ENCODE data around the gene CATSPER1.
A peak's percentile ranks its signal among the peaks of the same experiment; 100 is the strongest.
"Not testable (repeated sequence)": the region's sequence is repeated elsewhere in the genome, so short reads cannot be mapped to it uniquely, and the experiment has no call there.

Gene CATSPER1

GRCh38 chr11:66020618-66021357 is 5.5 kb downstream of the CATSPER1 start:
- peak; percentile 17 for DNase-seq (ENCODE audit: low spot score)

- DNase-seq (ENCODE audit: low spot score): no peak
These were observed 6.1 kb downstream of the CATSPER1 start for GRCh38 chr11:66020212-66020611.

GRCh38 chr11:66017321-66017720 is 9.0 kb downstream of the CATSPER1 start:
- no peak for DNase-seq (ENCODE audit: low spot score)

GRCh38 chr11:66016793-66017177 is 9.5 kb downstream of the CATSPER1 start:
- DNase-seq (ENCODE audit: low spot score): no peak

GRCh38 chr11:66015936-66016792 is 10.1 kb downstream of the CATSPER1 start:
- DNase-seq (ENCODE audit: low spot score): no peak

GRCh38 chr11:66015454-66015881 is 10.8 kb downstream of the CATSPER1 start:
- DNase-seq (ENCODE audit: low spot score): no peak

- DNase-seq (ENCODE audit: low spot score): no peak
These were observed 11.3 kb downstream of the CATSPER1 start for GRCh38 chr11:66014804-66015453.

GRCh38 chr11:66013762-66014100 is 12.5 kb downstream of the CATSPER1 start:
- no peak for DNase-seq (ENCODE audit: low spot score)

- no peak for DNase-seq (ENCODE audit: low spot score)
These were observed 13.1 kb downstream of the CATSPER1 start for GRCh38 chr11:66012946-66013761.

- DNase-seq (ENCODE audit: low spot score): no peak
These were observed 13.8 kb downstream of the CATSPER1 start for GRCh38 chr11:66012371-66012945.

GRCh38 chr11:66011785-66012303 is 14.4 kb downstream of the CATSPER1 start, which contains the start of gene CST6:
Gene CST6 (plus strand): TSS chr11:66012008. CDS start chr11:66012045, 37 bp downstream.
- no peak for DNase-seq (ENCODE audit: low spot score)

- no peak for DNase-seq (ENCODE audit: low spot score)
These were observed 15.0 kb downstream of the CATSPER1 start for GRCh38 chr11:66011239-66011784.

GRCh38 chr11:66010036-66010435 is 16.2 kb downstream of the CATSPER1 start:
- DNase-seq (ENCODE audit: low spot score): not testable (repeated sequence)

GRCh38 chr11:66008468-66009101 is 17.7 kb downstream of the CATSPER1 start:
- DNase-seq (ENCODE audit: low spot score): no peak

- DNase-seq (ENCODE audit: low spot score): no peak
These were observed 18.2 kb downstream of the CATSPER1 start for GRCh38 chr11:66008095-66008467.

GRCh38 chr11:66007201-66007634 is 19.1 kb downstream of the CATSPER1 start:
- no peak for DNase-seq (ENCODE audit: low spot score)

- no peak for DNase-seq (ENCODE audit: low spot score)
These were observed 19.4 kb downstream of the CATSPER1 start for GRCh38 chr11:66006891-66007176.

- no peak for DNase-seq (ENCODE audit: low spot score)
These were observed 20.0 kb downstream of the CATSPER1 start for GRCh38 chr11:66006134-66006890.

GRCh38 chr11:66004186-66004585 is 22.1 kb downstream of the CATSPER1 start:
- DNase-seq (ENCODE audit: low spot score): no peak

- no peak for DNase-seq (ENCODE audit: low spot score)
These were observed 23.0 kb downstream of the CATSPER1 start for GRCh38 chr11:66003291-66003690.
